HL-60/S4 treated with retinoic acid at 250 ng/mL for 4 days and 3 days (cell line): ENCODE measurements around the gene TPRX1.

ENCODE experiments used
- in situ Hi-C: fragments of 300-500 bp; cut with MboI; formaldehyde crosslinking; loops from 2 replicates; pipeline ENCODE4 v1.7.0; 2022; ENCODE audit warnings: low sequenced_read_pairs

TPRX1 gene

DNA sequence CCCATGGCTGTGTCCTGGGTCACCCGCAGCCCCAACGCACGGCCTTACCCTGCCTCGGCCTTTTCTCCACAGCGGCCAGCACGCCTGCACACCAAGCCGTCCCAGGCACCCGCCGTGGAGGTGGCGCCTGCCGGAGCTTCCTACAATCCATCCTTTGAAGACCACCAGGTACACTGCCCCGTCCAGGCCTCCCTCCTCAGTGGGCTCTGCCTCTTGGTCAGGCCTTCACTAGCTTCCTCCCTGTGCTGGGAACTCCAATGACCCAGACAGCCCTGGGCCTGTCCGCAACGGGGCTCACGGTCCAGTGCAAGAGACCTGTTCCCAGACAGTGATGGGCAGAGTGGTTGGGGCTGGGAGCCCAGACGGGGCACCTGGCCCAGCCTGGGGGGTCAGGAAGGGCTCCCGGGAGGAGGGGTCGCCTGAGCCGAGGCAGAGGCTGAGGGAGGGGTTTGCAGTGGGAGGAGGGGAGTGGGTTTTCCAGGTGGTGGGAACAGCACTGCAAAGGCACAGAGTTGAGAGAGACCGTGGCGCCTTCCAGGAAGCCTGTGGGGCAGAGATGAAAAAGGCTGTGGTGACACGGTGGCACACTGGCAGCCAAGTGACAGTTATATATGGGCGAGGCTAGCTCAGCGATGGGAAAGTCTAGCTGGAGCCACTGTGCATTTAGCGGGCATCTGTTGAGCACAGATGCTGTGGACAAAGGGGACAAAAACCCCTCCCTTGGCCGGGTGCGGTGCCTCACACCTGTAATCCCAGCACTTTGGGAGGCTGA is 51.7 kb downstream of the TPRX1 start:
- in situ Hi-C loops, result no loop called here
